H1 (cell line): Measurements from ENCODE around the gene JOSD2. TPM values are rescaled to one million over a fixed set of nuclear protein-coding genes. Genes with fewer than 3 reads are reported as not detected.

Experiments used
- CTCF ChIA-PET: fragments of 300-600 bp; sonication (Branson Sonifier 250); formaldehyde crosslinking; loops from one replicate; lab custom pipeline; 2021; ENCODE audit not compliant: partially characterized antibody; lab: Charles Lee
- POLR2A ChIA-PET: fragments of 300-600 bp; sonication (Branson Sonifier 250); formaldehyde crosslinking; loops from one replicate; lab custom pipeline; 2021; ENCODE audit warnings: inconsistent platforms; ENCODE audit not compliant: partially characterized antibody; lab: Charles Lee
- DNase-seq, 2 experiments: peaks; one replicate each; pipeline versions ENCODE4 v3.0.0 to v3.0.0-alpha.2; 2010 to 2022; ENCODE audit warnings: low spot score in 2 of 2, low read depth in 1 of 2, mixed read lengths in 1 of 2
- FAIRE-seq: peaks from 2 replicates; lab custom pipeline; 2011; peaks lifted over from hg19 to GRCh38; lab: Jason Lieb, UNC
- H2AFZ ChIP-seq: 2 replicates; pipeline ENCODE4 v1.8.1; 2012; ENCODE audit warnings: low read length, inconsistent platforms
- H2AK5ac ChIP-seq: 2 replicates; pipeline ENCODE4 v1.6.1; 2013; ENCODE audit warnings: low read depth, low read length
- H2BK120ac ChIP-seq: replicated peaks from 2 replicates; pipeline ENCODE3; 2013; ENCODE audit warnings: low read depth, low read length, inconsistent platforms
- H2BK12ac ChIP-seq: 2 replicates; pipeline ENCODE4 v1.6.1; 2013; ENCODE audit warnings: low read depth, low read length
- H2BK15ac ChIP-seq: 2 replicates; pipeline ENCODE4 v1.6.1; 2013; ENCODE audit warnings: low read length
- H2BK20ac ChIP-seq: 2 replicates; pipeline ENCODE4 v1.6.1; 2013; ENCODE audit warnings: low read length
- H2BK5ac ChIP-seq: 2 replicates; pipeline ENCODE4 v1.6.1; 2013; ENCODE audit warnings: low read depth, low read length
- H3K14ac ChIP-seq: 2 replicates; pipeline ENCODE4 v1.6.1; 2013; ENCODE audit warnings: inconsistent platforms; ENCODE audit not compliant: insufficient read length
- H3K18ac ChIP-seq: 2 replicates; pipeline ENCODE4 v1.6.1; 2013; ENCODE audit warnings: low read length; ENCODE audit errors: extremely low read depth
- H3K23ac ChIP-seq: 2 replicates; pipeline ENCODE4 v1.6.1; 2013; ENCODE audit warnings: inconsistent platforms; ENCODE audit not compliant: insufficient read length
- H3K23me2 ChIP-seq: 2 replicates; pipeline ENCODE4 v1.6.1; 2013; ENCODE audit warnings: low read depth, low read length
- H3K27ac ChIP-seq: 2 replicates; pipeline ENCODE4 v1.6.1; 2011; ENCODE audit warnings: low read depth, low read length, inconsistent platforms
- H3K27me3 ChIP-seq, 4 experiments: replicated peaks in 1 of 4; 1 replicate in 1 of 4; 2 replicates in 3 of 4; pipeline versions ENCODE4 v1.6.1 to v1.8.1; 2011 to 2013; ENCODE audit warnings: low read length in 3 of 4, mild to moderate bottlenecking in 3 of 4, inconsistent platforms in 2 of 4, mixed read lengths in 2 of 4, moderate library complexity in 1 of 4; ENCODE audit not compliant: control insufficient read depth in 3 of 4, insufficient read depth in 3 of 4; ENCODE audit errors: extremely low read depth in 1 of 4
- H3K36me3 ChIP-seq, 4 experiments: 2 replicates each; pipeline versions ENCODE4 v1.6.1 to v1.8.1; 2011 to 2013; ENCODE audit warnings: mild to moderate bottlenecking in 4 of 4, low read length in 3 of 4, moderate library complexity in 2 of 4, control low read depth in 1 of 4, inconsistent platforms in 1 of 4; ENCODE audit not compliant: insufficient read depth in 4 of 4, control insufficient read depth in 2 of 4
- H3K4ac ChIP-seq: replicated peaks from 2 replicates; pipeline ENCODE3; 2013; ENCODE audit warnings: low read length, low read depth, mixed read lengths, inconsistent platforms; ENCODE audit not compliant: insufficient read length
- H3K4me1 ChIP-seq, 4 experiments: replicated peaks in 1 of 4; 1 replicate in 1 of 4; 2 replicates in 3 of 4; pipeline versions ENCODE4 v1.6.1 to v1.8.1; 2011 to 2013; ENCODE audit warnings: low read length in 3 of 4, inconsistent platforms in 2 of 4, mixed read lengths in 1 of 4; ENCODE audit not compliant: insufficient read depth in 4 of 4, control insufficient read depth in 3 of 4
- H3K4me2 ChIP-seq, 2 experiments: 2 replicates each; pipeline versions ENCODE4 v1.6.1 to v1.8.1; 2011 to 2013; ENCODE audit warnings: low read depth in 2 of 2, low read length in 2 of 2, control low read depth in 1 of 2, inconsistent platforms in 1 of 2, mild to moderate bottlenecking in 1 of 2; ENCODE audit not compliant: insufficient read depth in 1 of 2
- H3K4me3 ChIP-seq, 4 experiments: fragments of 200-600, 300-600 bp in 1 of 4; sonication (generic), shearing (Covaris generic), sonication (Bioruptor Twin) in 1 of 4; 2 replicates each; pipeline versions ENCODE4 v1.5.1 to v1.8.1; 2011 to 2016; ENCODE audit warnings: low read length in 4 of 4, low read depth in 3 of 4, control low read depth in 2 of 4, inconsistent platforms in 2 of 4, mild to moderate bottlenecking in 2 of 4, mixed read lengths in 1 of 4, moderate library complexity in 1 of 4; ENCODE audit not compliant: insufficient read depth in 2 of 4; ENCODE audit errors: extremely low read depth in 1 of 4
- H3K56ac ChIP-seq: replicated peaks from 2 replicates; pipeline ENCODE3; 2013; ENCODE audit warnings: low read depth, mild to moderate bottlenecking, mixed read lengths, low read length, inconsistent platforms; ENCODE audit not compliant: insufficient read length
- H3K79me1 ChIP-seq: 2 replicates; pipeline ENCODE4 v1.6.1; 2013; ENCODE audit warnings: low read depth, low read length, control low read depth
- H3K79me2 ChIP-seq, 2 experiments: 2 replicates each; pipeline versions ENCODE4 v1.6.1 to v1.8.1; 2012 to 2013; ENCODE audit warnings: low read length in 2 of 2, mild to moderate bottlenecking in 2 of 2, inconsistent platforms in 1 of 2; ENCODE audit not compliant: insufficient read depth in 2 of 2, control insufficient read depth in 1 of 2
- H3K9ac ChIP-seq, 4 experiments: replicated peaks in 1 of 4; 1 replicate in 1 of 4; 2 replicates in 3 of 4; pipeline versions ENCODE4 v1.6.1 to v1.8.1; 2011 to 2013; ENCODE audit warnings: low read depth in 3 of 4, low read length in 3 of 4, control low read depth in 2 of 4, mild to moderate bottlenecking in 2 of 4, moderate library complexity in 2 of 4, inconsistent platforms in 1 of 4; ENCODE audit errors: extremely low read depth in 1 of 4
- H3K9me3 ChIP-seq, 2 experiments: 2 replicates each; pipeline versions ENCODE4 v1.6.1 to v1.8.1; 2012 to 2013; ENCODE audit warnings: mild to moderate bottlenecking in 2 of 2, moderate library complexity in 2 of 2, control low read depth in 1 of 2, inconsistent platforms in 1 of 2, low read depth in 1 of 2, low read length in 1 of 2, mixed read lengths in 1 of 2; ENCODE audit not compliant: insufficient read depth in 2 of 2
- H4K20me1 ChIP-seq, 2 experiments: replicated peaks in 1 of 2; 2 replicates each; pipeline versions ENCODE3 to v1.8.1; 2011 to 2013; ENCODE audit warnings: inconsistent platforms in 2 of 2, low read length in 2 of 2, mild to moderate bottlenecking in 1 of 2; ENCODE audit not compliant: insufficient read depth in 2 of 2, control insufficient read depth in 1 of 2
- H4K5ac ChIP-seq: 2 replicates; pipeline ENCODE4 v1.6.1; 2013; ENCODE audit warnings: low read length, low read depth, mixed read lengths, inconsistent platforms; ENCODE audit not compliant: insufficient read length
- H4K8ac ChIP-seq: 2 replicates; pipeline ENCODE4 v1.8.0; 2013; ENCODE audit warnings: mild to moderate bottlenecking, moderate library complexity, low read length, inconsistent platforms; ENCODE audit not compliant: insufficient read depth; ENCODE audit errors: extremely low read depth
- H4K91ac ChIP-seq: replicated peaks from 2 replicates; pipeline ENCODE3; 2013; ENCODE audit warnings: low read length, mixed read lengths, inconsistent platforms; ENCODE audit not compliant: insufficient read length
- CBX8 ChIP-seq: fragments of 300-800, 300-1000 bp; sonication (generic); IDR thresholded peaks from 2 replicates; pipeline ENCODE4 v1.7.1; 2016; ENCODE audit warnings: low read depth, low read length, borderline replicate concordance
- CHD2 ChIP-seq: IDR thresholded peaks from 2 replicates; pipeline ENCODE4 v1.6.1; 2012; ENCODE audit warnings: low read length, improper control_type of control experiment
- EZH2 ChIP-seq: fragments of 200-600 bp; sonication (generic); IDR thresholded peaks from 2 replicates; pipeline ENCODE4 v1.7.1; 2012; ENCODE audit warnings: low read depth, mild to moderate bottlenecking, moderate library complexity, low read length, inconsistent platforms; ENCODE audit not compliant: severe bottlenecking
- POLR2AphosphoS5 ChIP-seq: IDR thresholded peaks from 2 replicates; pipeline ENCODE4 v1.6.1; 2011; ENCODE audit warnings: low read depth, low read length
- POU5F1 ChIP-seq: IDR thresholded peaks from 2 replicates; pipeline ENCODE4 v1.6.1; 2011; ENCODE audit warnings: low read depth, mild to moderate bottlenecking, low read length, moderate library complexity
- SP1 ChIP-seq: IDR thresholded peaks from 2 replicates; pipeline ENCODE4 v1.6.1; 2011; ENCODE audit warnings: low read depth, low read length
- TAF1 ChIP-seq: IDR thresholded peaks from 2 replicates; pipeline ENCODE4 v1.6.1; 2011; ENCODE audit warnings: mild to moderate bottlenecking, low read depth, low read length
- WGBS, 2 experiments: shearing (Covaris generic) in 1 of 2; methylation state at CpG; one replicate each; pipeline versions ENCODE4 v1.1.6 to v1.1.7; 2013 to 2015; ENCODE audit warnings: low lambda C conversion rate in 2 of 2, mixed read lengths in 2 of 2, inconsistent platforms in 1 of 2, low coverage in 1 of 2, missing lambda C conversion rate in 1 of 2; ENCODE audit not compliant: insufficient replicate concordance in 2 of 2, insufficient coverage in 1 of 2, insufficient read length in 1 of 2; ENCODE audit errors: extremely low coverage in 1 of 2, missing lambda C conversion rate in 1 of 2; 5-methylcytosine and 5-hydroxymethylcytosine counted together
- polyA plus RNA-seq, 7 experiments: library from polyadenylated mRNA; depleted of rRNA in 3 of 7; stranded (reverse) in 5 of 7; unstranded in 2 of 7; fragments of >200 nt in 5 of 7; fragments of 200-250 nt in 2 of 7; gene quantifications; 1 replicate in 5 of 7; 2 replicates in 1 of 7; 4 replicates in 1 of 7; pipeline versions ENCODE4 v1.2.1 to v1.2.3, GENCODE V29; 2011 to 2013; ENCODE audit warnings: missing spikeins in 2 of 7, mixed read lengths in 2 of 7
- total RNA-seq: library from RNA; stranded (reverse); fragmentation: NEBNext Ultra II Directional; extraction: Animal tissue kit (Norgen Biotek cat#: 25700); gene quantifications from 2 replicates; pipeline ENCODE4 v1.2.1, GENCODE V29; 2021

Gene JOSD2
- total and polyA plus RNA-seq, 2 of the 8 experiments (the other 6 are each of a cell fraction or from before 2014, with no cell fraction given): 1.9 to 6.6 TPM

DNA sequence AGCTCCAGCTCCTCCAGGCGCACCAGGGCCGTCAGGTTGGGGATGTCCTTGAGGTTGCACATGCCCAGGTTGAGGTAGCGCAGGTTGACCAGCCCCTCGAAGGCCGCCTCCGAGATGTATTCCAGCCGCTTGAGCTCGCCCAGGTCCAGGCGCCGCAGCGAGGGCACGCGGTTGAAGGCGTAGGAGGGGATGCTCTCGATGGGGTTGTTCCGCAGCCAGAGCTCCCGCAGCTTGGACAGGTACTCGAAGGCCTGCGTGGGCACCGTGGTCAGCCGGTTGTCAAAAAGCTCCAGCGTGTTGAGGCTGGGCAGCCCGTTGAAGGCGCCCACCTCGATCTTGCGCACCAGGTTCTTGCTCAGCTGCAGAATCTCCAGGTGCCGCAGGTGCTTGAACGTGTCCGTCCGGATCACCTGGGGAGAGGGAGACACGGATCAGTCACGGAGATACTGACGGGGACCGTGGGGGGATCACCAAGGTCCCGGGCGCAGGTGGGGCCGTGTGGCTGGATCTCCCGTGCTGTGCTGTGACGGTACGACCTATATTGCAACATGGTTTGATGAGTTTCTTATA, 8.1 kb upstream of the JOSD2 start:
- Histone ChIP-seq H3K4ac (no peak overlapping the region), H4K91ac (no peak overlapping the region), H3K27me3 (peaks cover 0 to 5% (median 2%) of the 10 kb centered on the region in 4 experiments; a peak in 5 of 7 replicates), H3K23ac (no peak overlapping the region), H3K27ac (no peak overlapping the region), H2AFZ (no peak overlapping the region), H4K5ac (no peak overlapping the region), H3K14ac (no peak overlapping the region), H3K9ac (no peak overlapping the region), H3K9me3 (no peaks in the 10 kb centered on the region; a peak in 1 of 4 replicates), H3K4me2 (no peak overlapping the region), H3K79me1 (no peaks in the 10 kb centered on the region), H4K8ac (no peak overlapping the region), H3K56ac (no peak overlapping the region), H3K4me3 (no peak overlapping the region), H3K18ac (no peak overlapping the region), H2BK120ac (no peak overlapping the region), H2BK5ac (no peak overlapping the region), H3K36me3 (peaks cover 0 to 19% (median 0%) of the 10 kb centered on the region in 4 experiments; a peak in 2 of 8 replicates), H3K4me1 (peaks cover 0 to 3% (median 0%) of the 10 kb centered on the region in 4 experiments; a peak in 1 of 7 replicates), H2AK5ac (peak overlapping the region; percentile 53; the same call in 1 of the 2 replicates), H2BK15ac (no peak overlapping the region), H3K79me2 (no peaks in the 10 kb centered on the region), H4K20me1 (peaks cover 0 to 9% of the 10 kb centered on the region in 2 experiments), H2BK20ac (no peak overlapping the region), H3K23me2 (no peaks in the 10 kb centered on the region), H2BK12ac (no peak overlapping the region)
- ChIA-PET POLR2A (interaction anchor here (1.5 kb wide), 1 partner anchor 34 kb away, joined by 3 read pairs; no protein-coding TSS in a partner anchor), CTCF (interaction anchor here (0.6 to 19.3 kb wide), 27 partner anchors 9 to 260 kb away, joined by 3 to 206 read pairs (median 4); partner anchors contain the start of gene SPIB)
- FAIRE-seq: no peak
- DNase-seq: no peak
- TF ChIP-seq TAF1 (no peak), SP1 (no peak), POU5F1 (no peak), EZH2 (no peak), CHD2 (no peak), POLR2AphosphoS5 (no peak), CBX8 (no peak)
- 94% methylated on average over 40 of the region's 40 CpGs; no CpG with 5 or more reads in 1 of the 2 experiments for WGBS, 2 experiments
